ENCODE data around the gene PRKCH. TPM values are rescaled to one million over a fixed set of nuclear protein-coding genes. Genes with fewer than 3 reads are reported as not detected.
A peak's percentile ranks its signal among the peaks of the same experiment; 100 is the strongest.

Gene PRKCH
- total and polyA plus RNA-seq, 2 of the 13 experiments (the other 11 are each of a cell fraction or from before 2014, with no cell fraction given), result 0.48 to 1.3 TPM

GRCh38 chr14:61526405-61527312 lies 205.3 kb downstream of the PRKCH start (continued):
- TF ChIP-seq FOXP4 (CRISPR knock-in tag; IDR thresholded peaks at IDR 0.05) (peak; percentile 80), ZNF75D (CRISPR knock-in tag; IDR thresholded peaks at IDR 0.05; ENCODE audit: borderline replicate concordance) (no peak), ZNF281 (CRISPR knock-in tag; IDR thresholded peaks at IDR 0.05; ENCODE audit: borderline replicate concordance) (peak; percentile 75; the same call in 1 of the 2 replicates), HNF4A (CRISPR knock-in tag; IDR thresholded peaks at IDR 0.05) (peak; percentile 26; the same call in 1 of the 2 replicates), ZNF746 (CRISPR knock-in tag; IDR thresholded peaks at IDR 0.05) (0 out of 2 replicates have a peak, but pooled peaks have one; percentile 17), ZGPAT (CRISPR knock-in tag; IDR thresholded peaks at IDR 0.05) (peak; percentile 82; the same call in 1 of the 2 replicates), THAP11 (CRISPR knock-in tag; IDR thresholded peaks at IDR 0.05) (peak; percentile 40; the same call in 1 of the 2 replicates), YEATS4 (CRISPR knock-in tag; IDR thresholded peaks at IDR 0.05; ENCODE audit: borderline replicate concordance) (0 out of 2 replicates have a peak, but pooled peaks have one; percentile 9), MLX (CRISPR knock-in tag; IDR thresholded peaks at IDR 0.05) (peak; percentile 63), IRF2 (CRISPR knock-in tag; IDR thresholded peaks at IDR 0.05) (peak; percentile 55; the same call in 1 of the 2 replicates), MYC (CRISPR knock-in tag; IDR thresholded peaks at IDR 0.05; ENCODE audit: borderline replicate concordance) (peak; percentile 6; the same call in 1 of the 2 replicates), ZNF292 (CRISPR knock-in tag; IDR thresholded peaks at IDR 0.05; ENCODE audit: borderline replicate concordance, low read depth) (peak; percentile 34; the same call in 1 of the 2 replicates), MEIS1 (CRISPR knock-in tag; IDR thresholded peaks at IDR 0.05; ENCODE audit: borderline replicate concordance) (no peak), HHEX (CRISPR knock-in tag; IDR thresholded peaks at IDR 0.05) (no peak), ZNF607 (CRISPR knock-in tag; IDR thresholded peaks at IDR 0.05; ENCODE audit: borderline replicate concordance) (0 out of 2 replicates have a peak, but pooled peaks have one; percentile 32), DPF2 (CRISPR knock-in tag; IDR thresholded peaks at IDR 0.05; ENCODE audit: borderline replicate concordance, low read depth) (0 out of 2 replicates have a peak, but pooled peaks have one; percentile 42), ZNF879 (CRISPR knock-in tag; IDR thresholded peaks at IDR 0.05) (no peak), KDM4B (CRISPR knock-in tag; IDR thresholded peaks at IDR 0.05) (peak; percentile 74; the same call in 1 of the 2 replicates), ZNF605 (CRISPR knock-in tag; IDR thresholded peaks at IDR 0.05) (no peak), ASH2L (IDR thresholded peaks at IDR 0.05; ENCODE audit: insufficient read length, low read depth, low read length) (no peak), NFKB2 (CRISPR knock-in tag; IDR thresholded peaks at IDR 0.05; ENCODE audit: borderline replicate concordance) (peak; percentile 68; the same call in 1 of the 2 replicates), ZNF260 (CRISPR knock-in tag; IDR thresholded peaks at IDR 0.05; ENCODE audit: borderline replicate concordance, low read depth) (no peak)
